Osteocyte (in vitro differentiated cells): ENCODE results near the gene PPP3R1. TPM values are rescaled to one million over a fixed set of nuclear protein-coding genes. Genes with fewer than 3 reads are reported as not detected.

Experiments
- DNase-seq: peaks from one replicate; pipeline ENCODE4 v3.0.0; 2021; ENCODE audit warnings: mixed read lengths; ENCODE audit not compliant: unreplicated experiment; ENCODE audit errors: extremely low spot score
- H3K27ac Mint-ChIP-seq: one replicate; pipeline ENCODE4 v1.8.0; 2021; ENCODE audit warnings: mild to moderate bottlenecking, mixed read lengths; ENCODE audit not compliant: unreplicated experiment
- H3K27me3 Mint-ChIP-seq: one replicate; pipeline ENCODE4 v1.8.0; 2021; ENCODE audit warnings: mixed read lengths; ENCODE audit not compliant: unreplicated experiment
- H3K36me3 Mint-ChIP-seq: one replicate; pipeline ENCODE4 v1.8.0; 2021; ENCODE audit warnings: mixed read lengths; ENCODE audit not compliant: unreplicated experiment
- H3K4me1 Mint-ChIP-seq: one replicate; pipeline ENCODE4 v1.8.0; 2021; ENCODE audit warnings: mixed read lengths; ENCODE audit not compliant: unreplicated experiment
- H3K4me3 Mint-ChIP-seq: one replicate; pipeline ENCODE4 v1.8.0; 2021; ENCODE audit warnings: mild to moderate bottlenecking, moderate library complexity, mixed read lengths; ENCODE audit not compliant: unreplicated experiment
- H3K9me3 Mint-ChIP-seq: one replicate; pipeline ENCODE4 v1.8.0; 2021; ENCODE audit warnings: mixed read lengths; ENCODE audit not compliant: unreplicated experiment
- CTCF ChIP-seq: fragments of 200-600 bp; sonication (generic); IDR thresholded peaks from 2 replicates; pipeline ENCODE4 v1.5.0; 2021; ENCODE audit warnings: antibody characterized with exemption, mild to moderate bottlenecking, moderate library complexity
- total RNA-seq: library from RNA; stranded (reverse); gene quantifications from 2 replicates; pipeline ENCODE4 v1.2.1, GENCODE V29; 2021

Gene PPP3R1
- total RNA-seq, 1 donor from 2014 or later: 68.4 TPM

GRCh38 chr2:68263632-68264031 lies 11.3 kb upstream of the PPP3R1 start:
- no peaks in the 10 kb centered on the region for H3K27me3 Mint-ChIP-seq
- H3K27ac Mint-ChIP-seq: no peak overlapping the region
- no peaks in the 10 kb centered on the region for H3K36me3 Mint-ChIP-seq
- TF ChIP-seq CTCF: no peak
- no peak overlapping the region for H3K4me3 Mint-ChIP-seq
- H3K9me3 Mint-ChIP-seq: no peaks in the 10 kb centered on the region
- DNase-seq: no peak
- H3K4me1 Mint-ChIP-seq: peaks cover 8% of the 10 kb centered on the region

DNA sequence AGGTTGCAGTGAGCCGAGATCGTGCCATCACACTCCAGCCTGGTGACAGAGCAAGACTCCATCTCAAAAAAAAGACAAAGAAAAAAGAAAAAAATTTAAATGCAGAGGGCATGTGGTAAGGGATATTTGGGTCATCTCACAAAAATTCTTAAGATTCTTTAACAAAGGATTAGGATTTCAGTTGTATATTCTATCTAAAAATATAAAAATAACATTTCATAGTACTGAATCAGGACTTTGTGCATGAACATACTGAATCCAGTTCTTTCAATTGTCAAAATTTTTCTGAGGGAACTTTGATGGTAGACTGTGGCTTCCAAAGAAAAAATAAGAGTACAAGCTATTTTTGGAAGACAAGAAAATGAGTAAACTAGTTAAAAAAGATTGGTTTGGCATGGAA lies 6.5 kb upstream of the PPP3R1 start:
- no peaks in the 10 kb centered on the region for H3K9me3 Mint-ChIP-seq
- H3K27ac Mint-ChIP-seq: peak overlapping the region; percentile 47
- no peaks in the 10 kb centered on the region for H3K36me3 Mint-ChIP-seq
- no peak overlapping the region for H3K4me3 Mint-ChIP-seq
- DNase-seq: no peak
- peaks cover 25% of the 10 kb centered on the region for H3K4me1 Mint-ChIP-seq
- H3K27me3 Mint-ChIP-seq: no peaks in the 10 kb centered on the region
- TF ChIP-seq CTCF: no peak

DNA sequence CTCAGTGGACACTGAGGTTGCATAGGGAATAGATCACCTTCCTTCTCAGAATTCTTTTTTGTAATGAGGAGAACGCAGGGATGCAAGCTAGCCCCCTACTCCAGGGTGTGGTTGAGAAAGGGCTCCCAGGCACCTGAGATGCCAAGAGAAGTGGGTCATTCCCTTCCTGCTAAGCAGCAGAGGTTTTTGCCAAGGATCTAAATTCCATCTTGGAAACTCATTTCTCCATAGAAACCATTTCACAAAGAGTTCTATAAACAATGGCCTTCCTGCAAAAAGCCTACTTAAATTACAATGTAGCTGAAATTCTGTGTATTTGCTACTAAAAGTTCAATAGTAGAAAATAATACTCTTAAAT lies 3.7 kb upstream of the PPP3R1 start:
- H3K4me3 Mint-ChIP-seq: no peak overlapping the region
- no peaks in the 10 kb centered on the region for H3K27me3 Mint-ChIP-seq
- H3K4me1 Mint-ChIP-seq: peaks cover 25% of the 10 kb centered on the region
- no peaks in the 10 kb centered on the region for H3K36me3 Mint-ChIP-seq
- peak overlapping the region; percentile 66 for H3K27ac Mint-ChIP-seq
- no peaks in the 10 kb centered on the region for H3K9me3 Mint-ChIP-seq
- no peak for TF ChIP-seq CTCF
- DNase-seq: no peak

DNA sequence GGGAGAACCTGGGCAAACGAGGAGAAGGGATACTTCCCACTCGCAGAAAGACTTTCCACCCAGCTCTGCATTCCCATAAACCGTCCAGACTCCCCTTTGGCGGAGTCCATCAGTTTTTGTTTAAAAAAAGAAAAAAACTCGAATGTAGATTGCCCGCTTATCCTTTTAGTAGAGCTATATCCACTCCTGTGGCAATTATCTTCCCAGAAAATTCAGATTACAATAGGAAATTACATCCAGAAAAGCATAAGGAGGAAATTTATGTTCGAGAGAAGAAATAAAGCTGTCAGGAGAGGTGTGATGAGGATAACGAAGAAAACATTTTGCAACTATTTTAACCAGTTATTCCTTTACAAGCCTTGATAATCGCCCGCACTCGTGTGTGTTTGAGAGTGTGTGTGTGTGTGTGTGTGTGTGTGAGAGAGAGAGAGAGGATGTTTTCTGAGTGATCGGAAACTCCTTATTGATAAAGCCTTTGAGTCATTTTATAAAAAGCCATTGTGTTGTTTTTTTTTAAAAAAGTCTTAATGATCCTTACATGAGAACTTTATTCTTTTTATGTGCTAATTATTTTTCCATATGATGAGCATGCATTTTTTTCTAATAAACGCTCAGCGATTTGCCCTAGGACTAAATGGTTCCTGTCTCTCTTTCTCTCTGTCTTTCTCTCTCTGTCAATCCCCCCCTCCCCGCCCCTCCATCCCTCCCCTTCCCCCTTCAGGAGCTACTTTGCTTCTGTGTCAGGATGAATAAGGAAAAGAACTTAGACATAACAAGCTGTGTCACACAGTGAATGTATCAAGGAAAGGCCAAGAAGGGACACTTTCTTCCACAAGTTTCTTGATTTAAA lies 1.1 kb upstream of the PPP3R1 start:
- H3K9me3 Mint-ChIP-seq: no peaks in the 10 kb centered on the region
- no peak for DNase-seq
- no peak for TF ChIP-seq CTCF
- no peaks in the 10 kb centered on the region for H3K36me3 Mint-ChIP-seq
- peaks cover 31% of the 10 kb centered on the region for H3K4me1 Mint-ChIP-seq
- H3K4me3 Mint-ChIP-seq: peak overlapping the region; percentile 99
- peak overlapping the region; percentile 98 for H3K27ac Mint-ChIP-seq
- H3K27me3 Mint-ChIP-seq: no peaks in the 10 kb centered on the region

DNA sequence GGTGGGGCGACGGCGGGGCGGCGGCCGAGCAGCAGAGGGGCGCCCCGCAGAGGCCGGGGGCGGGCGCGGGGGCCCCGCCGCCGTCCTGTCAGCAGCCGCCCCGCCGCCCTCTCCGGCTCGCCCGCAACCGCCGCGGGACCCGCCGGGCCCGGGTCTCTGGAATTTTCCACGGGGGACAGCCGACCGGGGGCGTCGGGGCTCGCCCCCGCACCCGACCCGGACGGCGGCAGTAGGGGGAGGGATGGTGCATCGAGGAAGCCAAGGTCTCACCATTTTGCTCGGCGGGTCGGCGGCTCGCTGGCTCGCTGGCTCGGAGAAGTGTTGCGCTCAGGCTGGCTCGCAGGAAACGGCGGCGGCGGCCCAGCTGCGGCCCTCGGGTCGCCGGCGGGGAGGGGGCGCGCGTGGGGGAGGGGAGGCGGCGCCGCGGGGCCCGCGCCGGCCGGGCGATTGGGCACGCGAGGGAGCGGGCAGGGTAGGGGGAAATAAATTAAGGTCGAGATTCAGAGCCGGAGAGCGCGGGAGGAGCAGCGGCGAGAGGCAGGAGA lies 405 bp downstream of the PPP3R1 start:
- H3K27ac Mint-ChIP-seq: peak overlapping the region; percentile 91
- peak overlapping the region; percentile 99 for H3K4me3 Mint-ChIP-seq
- H3K4me1 Mint-ChIP-seq: peaks cover 31% of the 10 kb centered on the region
- H3K27me3 Mint-ChIP-seq: no peaks in the 10 kb centered on the region
- peak; percentile 86 for DNase-seq
- no peaks in the 10 kb centered on the region for H3K36me3 Mint-ChIP-seq
- no peaks in the 10 kb centered on the region for H3K9me3 Mint-ChIP-seq
- no peak for TF ChIP-seq CTCF
